ENCODE data around the gene PPP6R2. TPM values are rescaled to one million over a fixed set of nuclear protein-coding genes. Genes with fewer than 3 reads are reported as not detected.
A peak's percentile ranks its signal among the peaks of the same experiment; 100 is the strongest.

The PPP6R2 gene
- total RNA-seq, 1 experiment from 2014 or later: 61.3 TPM

DNA sequence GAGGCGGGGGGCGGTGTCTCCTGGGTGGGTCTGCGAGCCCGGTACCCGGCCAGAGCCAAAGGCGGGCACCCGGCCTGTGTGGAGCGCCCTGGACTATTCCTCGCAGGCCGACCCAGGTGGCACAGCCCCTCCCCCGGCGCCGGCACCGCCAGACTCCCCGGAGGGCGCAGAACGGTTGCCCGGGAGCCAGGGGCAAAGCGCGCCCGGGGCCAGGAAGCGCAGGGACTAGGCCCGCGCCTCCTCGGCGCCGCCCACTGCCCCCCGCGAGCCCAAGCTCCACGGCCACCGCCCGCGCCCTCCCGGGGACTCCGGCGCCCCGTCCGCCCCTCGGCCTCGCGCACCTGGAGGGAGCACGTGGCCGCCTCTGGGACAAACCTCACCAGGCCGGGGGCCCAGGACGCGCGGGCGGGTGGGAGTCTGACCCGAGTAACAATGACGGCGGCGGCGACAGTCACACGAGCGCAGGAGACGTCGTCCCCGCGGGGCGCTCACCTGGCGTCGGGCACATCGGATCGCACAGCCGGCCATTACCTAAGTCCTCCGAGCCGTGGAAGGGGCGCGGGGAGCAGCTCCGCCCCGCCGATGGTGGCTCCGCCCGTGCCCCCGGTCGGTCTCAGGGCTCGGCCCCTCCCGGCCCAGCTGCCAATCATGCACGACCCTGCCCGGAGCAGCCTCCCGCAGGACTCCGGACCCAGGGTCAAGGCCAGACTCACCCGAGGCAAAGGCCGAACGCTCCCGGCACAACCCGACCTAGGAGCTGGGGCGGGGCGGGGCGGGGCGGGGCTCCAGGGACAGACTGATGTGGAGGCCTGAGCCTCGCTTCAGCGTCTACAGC is 43.1 kb upstream of the PPP6R2 start:
- DNase-seq (ENCODE audit: low read depth, low spot score): no peak
- CTCF ChIA-PET: interaction anchor here (1.6 kb wide), 1 partner anchor 42 kb away, joined by 5 read pairs; no protein-coding TSS in a partner anchor
- no TSS peak for BruUV-seq (replicated peaks)
- Histone ChIP-seq H3K4me1 (ENCODE audit: control insufficient read depth in 1 of 2, insufficient read depth in 2 of 2, low read length in 2 of 2) (peaks cover 70 to 99% of the 10 kb centered on the region in 2 experiments), H2AFZ (ENCODE audit: low read depth, low read length, poor library complexity, severe bottlenecking) (no peak overlapping the region), H3K9me2 (ENCODE audit: insufficient read depth) (no peaks in the 10 kb centered on the region), H3K79me2 (ENCODE audit: insufficient read depth, low read length) (peaks cover 99% of the 10 kb centered on the region), H3K4me3 (replicated peaks in 1 of 2; ENCODE audit: low read depth in 1 of 2, low read length in 2 of 2) (peak overlapping the region; percentile 46 to 64), H3K27ac (ENCODE audit: low read depth, low read length) (peak overlapping the region; percentile 95), H3K9ac (ENCODE audit: low read length) (peak overlapping the region; percentile 80), H3K36me3 (ENCODE audit: control insufficient read depth in 1 of 2, insufficient read depth in 2 of 2, low read length in 2 of 2) (0 out of 4 replicates have a peak, but pooled peaks cover 2 to 4% of the 10 kb centered on the region in 2 experiments), H4K20me1 (ENCODE audit: insufficient read depth) (no peaks in the 10 kb centered on the region), H3K9me3 (ENCODE audit: control insufficient read depth in 1 of 2, insufficient read depth in 1 of 2, low read depth in 1 of 2, low read length in 2 of 2) (no peaks in the 10 kb centered on the region), H3K4me2 (ENCODE audit: low read length) (peak overlapping the region; percentile 98), H3K27me3 (ENCODE audit: insufficient read depth, low read length) (no peaks in the 10 kb centered on the region)
- RAD21 ChIA-PET (ENCODE audit: low non-redundant PET in 1 of 2, low total read pairs in 2 of 2, uncharacterized antibody in 2 of 2, unreplicated experiment in 2 of 2): no interaction called here
- TF ChIP-seq YY1 (IDR thresholded peaks at IDR 0.05; ENCODE audit: extremely low read depth, insufficient replicate concordance, low read depth, low read length) (no peak), SIN3A (IDR thresholded peaks at IDR 0.05; ENCODE audit: low read depth) (no peak), TCF7L2 (IDR thresholded peaks at IDR 0.05; ENCODE audit: borderline replicate concordance, extremely low read depth, insufficient read depth, insufficient read length) (no peak), FOSL1 (IDR thresholded peaks at IDR 0.05; ENCODE audit: low read depth) (no peak), SP1 (IDR thresholded peaks at IDR 0.05; ENCODE audit: low read depth) (no peak), ELF1 (IDR thresholded peaks at IDR 0.05; ENCODE audit: borderline replicate concordance, low read depth) (no peak), ZFX (IDR thresholded peaks at IDR 0.05) (no peak), CEBPB (IDR thresholded peaks at IDR 0.05; ENCODE audit: low read depth) (no peak), EZH2 (IDR thresholded peaks at IDR 0.05) (no peak), JUND (IDR thresholded peaks at IDR 0.05) (no peak), POLR2A (IDR thresholded peaks at IDR 0.05; ENCODE audit: borderline replicate concordance, extremely low read depth, insufficient read depth, insufficient read length) (no peak), SRF (IDR thresholded peaks at IDR 0.05; ENCODE audit: low read depth) (no peak)
- TF ChIP-seq, protein P1, sequence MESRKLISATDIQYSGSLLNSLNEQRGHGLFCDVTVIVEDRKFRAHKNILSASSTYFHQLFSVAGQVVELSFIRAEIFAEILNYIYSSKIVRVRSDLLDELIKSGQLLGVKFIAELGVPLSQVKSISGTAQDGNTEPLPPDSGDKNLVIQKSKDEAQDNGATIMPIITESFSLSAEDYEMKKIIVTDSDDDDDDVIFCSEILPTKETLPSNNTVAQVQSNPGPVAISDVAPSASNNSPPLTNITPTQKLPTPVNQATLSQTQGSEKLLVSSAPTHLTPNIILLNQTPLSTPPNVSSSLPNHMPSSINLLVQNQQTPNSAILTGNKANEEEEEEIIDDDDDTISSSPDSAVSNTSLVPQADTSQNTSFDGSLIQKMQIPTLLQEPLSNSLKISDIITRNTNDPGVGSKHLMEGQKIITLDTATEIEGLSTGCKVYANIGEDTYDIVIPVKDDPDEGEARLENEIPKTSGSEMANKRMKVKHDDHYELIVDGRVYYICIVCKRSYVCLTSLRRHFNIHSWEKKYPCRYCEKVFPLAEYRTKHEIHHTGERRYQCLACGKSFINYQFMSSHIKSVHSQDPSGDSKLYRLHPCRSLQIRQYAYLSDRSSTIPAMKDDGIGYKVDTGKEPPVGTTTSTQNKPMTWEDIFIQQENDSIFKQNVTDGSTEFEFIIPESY (IDR thresholded peaks at IDR 0.05; ENCODE audit: extremely low read depth, insufficient replicate concordance, low read length): no peak
- POLR2A ChIA-PET: no interaction called here
- peak; percentile 55 for ATAC-seq
- intact Hi-C loops (cut with micrococcal nuclease): no loop called here
